Measurements from ENCODE around the gene TGFBR3L. TPM values are rescaled to one million over a fixed set of nuclear protein-coding genes. Genes with fewer than 3 reads are reported as not detected.
A peak's percentile ranks its signal among the peaks of the same experiment; 100 is the strongest.

The TGFBR3L gene
- total and polyA plus RNA-seq, 2 of the 13 experiments (the other 11 are each of a cell fraction or from before 2014, with no cell fraction given) = 0.20 to 1.0 TPM

DNA sequence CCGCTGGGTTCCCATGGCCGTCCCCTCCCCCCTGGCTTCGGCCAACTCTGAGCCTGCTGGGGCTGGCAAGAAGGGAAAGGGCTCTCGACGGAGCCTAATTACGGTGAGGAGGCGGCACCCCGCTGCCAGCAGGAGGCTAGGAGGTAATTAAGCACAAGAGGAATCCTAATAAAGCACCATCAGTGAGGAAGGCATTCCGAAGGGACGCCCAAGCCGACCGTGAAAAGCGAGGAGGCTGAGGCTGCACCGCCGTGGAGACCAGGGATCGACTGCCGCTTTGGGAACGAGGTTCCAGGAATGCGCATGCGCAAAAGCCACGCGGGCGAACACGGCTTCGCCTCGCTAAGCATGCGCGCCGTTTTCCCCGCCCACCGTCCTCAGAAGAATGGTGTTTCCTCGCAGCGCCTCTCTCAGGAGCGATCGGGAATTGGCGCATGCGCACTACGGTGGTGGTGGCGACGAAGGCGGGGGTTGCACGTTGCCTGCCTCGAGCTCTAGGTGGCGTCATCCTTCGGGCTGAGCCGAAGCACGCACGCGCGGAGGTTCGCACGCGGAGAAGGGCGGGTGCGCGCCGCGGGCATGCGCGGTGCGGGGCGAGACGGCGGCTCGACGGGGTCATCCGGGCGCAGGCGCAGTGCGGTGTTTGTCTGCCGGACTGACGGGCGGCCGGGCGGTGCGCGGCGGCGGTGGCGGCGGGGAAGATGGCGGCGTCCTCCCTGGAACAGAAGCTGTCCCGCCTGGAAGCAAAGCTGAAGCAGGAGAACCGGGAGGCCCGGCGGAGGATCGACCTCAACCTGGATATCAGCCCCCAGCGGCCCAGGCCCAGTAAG, 11.2 kb upstream of the TGFBR3L start, which contains the start of gene MAP2K7 (continued):
- no peak; the same call in 1 of the 2 replicates for TF ChIP-seq GATA4 (IDR thresholded peaks at IDR 0.05; ENCODE audit: borderline replicate concordance, low read depth)
- peak; percentile 87 for TF ChIP-seq TEAD3 (CRISPR knock-in tag; optimal IDR thresholded peaks at IDR 0.05; ENCODE audit: borderline replicate concordance)
- TF ChIP-seq SMAD1 (CRISPR knock-in tag; IDR thresholded peaks at IDR 0.05; ENCODE audit: borderline replicate concordance, low read depth) = no peak; the same call in 1 of the 2 replicates
- TF ChIP-seq, protein P1, sequence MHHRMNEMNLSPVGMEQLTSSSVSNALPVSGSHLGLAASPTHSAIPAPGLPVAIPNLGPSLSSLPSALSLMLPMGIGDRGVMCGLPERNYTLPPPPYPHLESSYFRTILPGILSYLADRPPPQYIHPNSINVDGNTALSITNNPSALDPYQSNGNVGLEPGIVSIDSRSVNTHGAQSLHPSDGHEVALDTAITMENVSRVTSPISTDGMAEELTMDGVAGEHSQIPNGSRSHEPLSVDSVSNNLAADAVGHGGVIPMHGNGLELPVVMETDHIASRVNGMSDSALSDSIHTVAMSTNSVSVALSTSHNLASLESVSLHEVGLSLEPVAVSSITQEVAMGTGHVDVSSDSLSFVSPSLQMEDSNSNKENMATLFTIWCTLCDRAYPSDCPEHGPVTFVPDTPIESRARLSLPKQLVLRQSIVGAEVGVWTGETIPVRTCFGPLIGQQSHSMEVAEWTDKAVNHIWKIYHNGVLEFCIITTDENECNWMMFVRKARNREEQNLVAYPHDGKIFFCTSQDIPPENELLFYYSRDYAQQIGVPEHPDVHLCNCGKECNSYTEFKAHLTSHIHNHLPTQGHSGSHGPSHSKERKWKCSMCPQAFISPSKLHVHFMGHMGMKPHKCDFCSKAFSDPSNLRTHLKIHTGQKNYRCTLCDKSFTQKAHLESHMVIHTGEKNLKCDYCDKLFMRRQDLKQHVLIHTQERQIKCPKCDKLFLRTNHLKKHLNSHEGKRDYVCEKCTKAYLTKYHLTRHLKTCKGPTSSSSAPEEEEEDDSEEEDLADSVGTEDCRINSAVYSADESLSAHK (CRISPR knock-in tag; IDR thresholded peaks at IDR 0.05; ENCODE audit: borderline replicate concordance) = no peak
- TF ChIP-seq, protein P2, sequence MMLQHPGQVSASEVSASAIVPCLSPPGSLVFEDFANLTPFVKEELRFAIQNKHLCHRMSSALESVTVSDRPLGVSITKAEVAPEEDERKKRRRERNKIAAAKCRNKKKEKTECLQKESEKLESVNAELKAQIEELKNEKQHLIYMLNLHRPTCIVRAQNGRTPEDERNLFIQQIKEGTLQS (CRISPR knock-in tag; IDR thresholded peaks at IDR 0.05) = peak; percentile 46; the same call in 1 of the 2 replicates
- TF ChIP-seq, protein P3, sequence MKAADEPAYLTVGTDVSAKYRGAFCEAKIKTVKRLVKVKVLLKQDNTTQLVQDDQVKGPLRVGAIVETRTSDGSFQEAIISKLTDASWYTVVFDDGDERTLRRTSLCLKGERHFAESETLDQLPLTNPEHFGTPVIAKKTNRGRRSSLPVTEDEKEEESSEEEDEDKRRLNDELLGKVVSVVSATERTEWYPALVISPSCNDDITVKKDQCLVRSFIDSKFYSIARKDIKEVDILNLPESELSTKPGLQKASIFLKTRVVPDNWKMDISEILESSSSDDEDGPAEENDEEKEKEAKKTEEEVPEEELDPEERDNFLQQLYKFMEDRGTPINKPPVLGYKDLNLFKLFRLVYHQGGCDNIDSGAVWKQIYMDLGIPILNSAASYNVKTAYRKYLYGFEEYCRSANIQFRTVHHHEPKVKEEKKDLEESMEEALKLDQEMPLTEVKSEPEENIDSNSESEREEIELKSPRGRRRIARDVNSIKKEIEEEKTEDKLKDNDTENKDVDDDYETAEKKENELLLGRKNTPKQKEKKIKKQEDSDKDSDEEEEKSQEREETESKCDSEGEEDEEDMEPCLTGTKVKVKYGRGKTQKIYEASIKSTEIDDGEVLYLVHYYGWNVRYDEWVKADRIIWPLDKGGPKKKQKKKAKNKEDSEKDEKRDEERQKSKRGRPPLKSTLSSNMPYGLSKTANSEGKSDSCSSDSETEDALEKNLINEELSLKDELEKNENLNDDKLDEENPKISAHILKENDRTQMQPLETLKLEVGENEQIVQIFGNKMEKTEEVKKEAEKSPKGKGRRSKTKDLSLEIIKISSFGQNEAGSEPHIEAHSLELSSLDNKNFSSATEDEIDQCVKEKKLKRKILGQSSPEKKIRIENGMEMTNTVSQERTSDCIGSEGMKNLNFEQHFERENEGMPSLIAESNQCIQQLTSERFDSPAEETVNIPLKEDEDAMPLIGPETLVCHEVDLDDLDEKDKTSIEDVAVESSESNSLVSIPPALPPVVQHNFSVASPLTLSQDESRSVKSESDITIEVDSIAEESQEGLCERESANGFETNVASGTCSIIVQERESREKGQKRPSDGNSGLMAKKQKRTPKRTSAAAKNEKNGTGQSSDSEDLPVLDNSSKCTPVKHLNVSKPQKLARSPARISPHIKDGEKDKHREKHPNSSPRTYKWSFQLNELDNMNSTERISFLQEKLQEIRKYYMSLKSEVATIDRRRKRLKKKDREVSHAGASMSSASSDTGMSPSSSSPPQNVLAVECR (CRISPR knock-in tag; IDR thresholded peaks at IDR 0.05; ENCODE audit: borderline replicate concordance) = no peak; the same call in none of the 2 replicates
- TF ChIP-seq, protein P4, sequence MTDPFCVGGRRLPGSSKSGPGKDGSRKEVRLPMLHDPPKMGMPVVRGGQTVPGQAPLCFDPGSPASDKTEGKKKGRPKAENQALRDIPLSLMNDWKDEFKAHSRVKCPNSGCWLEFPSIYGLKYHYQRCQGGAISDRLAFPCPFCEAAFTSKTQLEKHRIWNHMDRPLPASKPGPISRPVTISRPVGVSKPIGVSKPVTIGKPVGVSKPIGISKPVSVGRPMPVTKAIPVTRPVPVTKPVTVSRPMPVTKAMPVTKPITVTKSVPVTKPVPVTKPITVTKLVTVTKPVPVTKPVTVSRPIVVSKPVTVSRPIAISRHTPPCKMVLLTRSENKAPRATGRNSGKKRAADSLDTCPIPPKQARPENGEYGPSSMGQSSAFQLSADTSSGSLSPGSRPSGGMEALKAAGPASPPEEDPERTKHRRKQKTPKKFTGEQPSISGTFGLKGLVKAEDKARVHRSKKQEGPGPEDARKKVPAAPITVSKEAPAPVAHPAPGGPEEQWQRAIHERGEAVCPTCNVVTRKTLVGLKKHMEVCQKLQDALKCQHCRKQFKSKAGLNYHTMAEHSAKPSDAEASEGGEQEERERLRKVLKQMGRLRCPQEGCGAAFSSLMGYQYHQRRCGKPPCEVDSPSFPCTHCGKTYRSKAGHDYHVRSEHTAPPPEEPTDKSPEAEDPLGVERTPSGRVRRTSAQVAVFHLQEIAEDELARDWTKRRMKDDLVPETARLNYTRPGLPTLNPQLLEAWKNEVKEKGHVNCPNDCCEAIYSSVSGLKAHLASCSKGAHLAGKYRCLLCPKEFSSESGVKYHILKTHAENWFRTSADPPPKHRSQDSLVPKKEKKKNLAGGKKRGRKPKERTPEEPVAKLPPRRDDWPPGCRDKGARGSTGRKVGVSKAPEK (CRISPR knock-in tag; IDR thresholded peaks at IDR 0.05; ENCODE audit: borderline replicate concordance) = no peak
- TF ChIP-seq, protein P5, sequence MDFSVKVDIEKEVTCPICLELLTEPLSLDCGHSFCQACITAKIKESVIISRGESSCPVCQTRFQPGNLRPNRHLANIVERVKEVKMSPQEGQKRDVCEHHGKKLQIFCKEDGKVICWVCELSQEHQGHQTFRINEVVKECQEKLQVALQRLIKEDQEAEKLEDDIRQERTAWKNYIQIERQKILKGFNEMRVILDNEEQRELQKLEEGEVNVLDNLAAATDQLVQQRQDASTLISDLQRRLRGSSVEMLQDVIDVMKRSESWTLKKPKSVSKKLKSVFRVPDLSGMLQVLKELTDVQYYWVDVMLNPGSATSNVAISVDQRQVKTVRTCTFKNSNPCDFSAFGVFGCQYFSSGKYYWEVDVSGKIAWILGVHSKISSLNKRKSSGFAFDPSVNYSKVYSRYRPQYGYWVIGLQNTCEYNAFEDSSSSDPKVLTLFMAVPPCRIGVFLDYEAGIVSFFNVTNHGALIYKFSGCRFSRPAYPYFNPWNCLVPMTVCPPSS (IDR thresholded peaks at IDR 0.05) = no peak
- TF ChIP-seq PITX1 (CRISPR knock-in tag; IDR thresholded peaks at IDR 0.05) = peak; percentile 34
- no peak for TF ChIP-seq MTA3 (CRISPR knock-in tag; IDR thresholded peaks at IDR 0.05)
- TF ChIP-seq ISL2 (CRISPR knock-in tag; IDR thresholded peaks at IDR 0.05) = 0 out of 2 replicates have a peak, but pooled peaks have one; percentile 45
- TF ChIP-seq ZNF296 (CRISPR knock-in tag; conservative IDR thresholded peaks at IDR 0.05) = no peak
- TF ChIP-seq ZNF337 (CRISPR knock-in tag; IDR thresholded peaks at IDR 0.05; ENCODE audit: borderline replicate concordance, low read depth) = 0 out of 2 replicates have a peak, but pooled peaks have one; percentile 57
- TF ChIP-seq GTF2F1 (IDR thresholded peaks at IDR 0.05; ENCODE audit: low read length) = no peak
- no peak for TF ChIP-seq CBX2 (IDR thresholded peaks at IDR 0.05; ENCODE audit: low read depth, low read length)
- no peak for TF ChIP-seq CBX2 (CRISPR knock-in tag; IDR thresholded peaks at IDR 0.05; ENCODE audit: low read depth)
- no peak for TF ChIP-seq CHD4 (IDR thresholded peaks at IDR 0.05; ENCODE audit: borderline replicate concordance, low read length)
- TF ChIP-seq ZNF282 (IDR thresholded peaks at IDR 0.05; ENCODE audit: partially characterized antibody) = no peak

Data from HepG2 (cell line).